Neuronal stem cell (in vitro differentiated cells): ENCODE results near the gene FLT1.

Source experiments
- DNase-seq: peaks from one replicate; pipeline ENCODE4 v3.0.0-alpha.2; 2013; ENCODE audit warnings: low spot score
- H2AFZ ChIP-seq: one replicate; pipeline ENCODE4 v1.6.1; 2013; ENCODE audit warnings: mild to moderate bottlenecking, low read length, inconsistent platforms
- H2AK5ac ChIP-seq: 2 replicates; pipeline ENCODE4 v1.6.1; 2013; ENCODE audit warnings: low read depth, mild to moderate bottlenecking, inconsistent platforms, low read length, moderate library complexity, mixed read lengths
- H2BK120ac ChIP-seq: 2 replicates; pipeline ENCODE4 v1.6.1; 2013; ENCODE audit warnings: low read depth, mild to moderate bottlenecking, inconsistent platforms, low read length, moderate library complexity, mixed read lengths
- H2BK12ac ChIP-seq: one replicate; pipeline ENCODE4 v1.6.1; 2013; ENCODE audit warnings: low read length, inconsistent platforms
- H2BK15ac ChIP-seq: 2 replicates; pipeline ENCODE4 v1.6.1; 2013; ENCODE audit warnings: mild to moderate bottlenecking, low read length, inconsistent platforms, mixed read lengths
- H2BK5ac ChIP-seq: one replicate; pipeline ENCODE4 v1.6.1; 2013; ENCODE audit warnings: inconsistent platforms, mild to moderate bottlenecking, low read length, moderate library complexity
- H3K14ac ChIP-seq: one replicate; pipeline ENCODE4 v1.6.1; 2013; ENCODE audit warnings: low read length, inconsistent platforms
- H3K18ac ChIP-seq: 2 replicates; pipeline ENCODE4 v1.6.1; 2013; ENCODE audit warnings: low read length, inconsistent platforms
- H3K23ac ChIP-seq: 2 replicates; pipeline ENCODE4 v1.6.1; 2013; ENCODE audit warnings: low read depth, mild to moderate bottlenecking, mixed read lengths, low read length, inconsistent platforms; ENCODE audit not compliant: poor library complexity
- H3K27ac ChIP-seq: replicated peaks from 3 replicates; pipeline ENCODE4 v1.5.1; 2013; ENCODE audit warnings: low read length, inconsistent platforms
- H3K27me3 ChIP-seq, 3 experiments: 2 replicates each; pipeline ENCODE4 v1.6.1; 2013; ENCODE audit warnings: low read length in 3 of 3, mild to moderate bottlenecking in 2 of 3, inconsistent platforms in 1 of 3, low read depth in 1 of 3, mixed read lengths in 1 of 3, moderate library complexity in 1 of 3; ENCODE audit not compliant: control insufficient read depth in 3 of 3, insufficient read depth in 3 of 3
- H3K36me3 ChIP-seq, 2 donors: replicated peaks in 1 of 2; 2 replicates each; pipeline ENCODE4 v1.6.1; 2013; ENCODE audit warnings: low read length in 2 of 2; ENCODE audit not compliant: control insufficient read depth in 2 of 2, insufficient read depth in 2 of 2
- H3K4ac ChIP-seq: 2 replicates; pipeline ENCODE4 v1.6.1; 2013; ENCODE audit warnings: inconsistent platforms, mild to moderate bottlenecking, low read length, moderate library complexity
- H3K4me1 ChIP-seq, 2 donors: 1 replicate in 1 of 2; 2 replicates in 1 of 2; pipeline ENCODE4 v1.6.1; 2013; ENCODE audit warnings: low read length in 2 of 2, low read depth in 1 of 2; ENCODE audit not compliant: control insufficient read depth in 2 of 2, insufficient read depth in 1 of 2
- H3K4me2 ChIP-seq: one replicate; pipeline ENCODE4 v1.6.1; 2013; ENCODE audit warnings: mild to moderate bottlenecking, low read length, inconsistent platforms; ENCODE audit not compliant: insufficient read depth, poor library complexity, severe bottlenecking
- H3K4me3 ChIP-seq, 2 donors: 2 replicates each; pipeline ENCODE4 v1.5.1; 2013; ENCODE audit warnings: low read length in 2 of 2, mild to moderate bottlenecking in 2 of 2, inconsistent platforms in 1 of 2, moderate library complexity in 1 of 2
- H3K79me1 ChIP-seq: one replicate; pipeline ENCODE4 v1.6.1; 2013; ENCODE audit warnings: low read depth, mild to moderate bottlenecking, inconsistent platforms, low read length, moderate library complexity
- H3K9ac ChIP-seq: one replicate; pipeline ENCODE4 v1.6.1; 2013; ENCODE audit warnings: mild to moderate bottlenecking, low read depth, low read length, inconsistent platforms; ENCODE audit not compliant: poor library complexity
- H3K9me3 ChIP-seq, 2 donors: replicated peaks in 1 of 2; 2 replicates each; pipeline versions ENCODE3 to v1.6.1; 2013; ENCODE audit warnings: low read length in 2 of 2, mild to moderate bottlenecking in 2 of 2, inconsistent platforms in 1 of 2, low read depth in 1 of 2, mixed read lengths in 1 of 2, moderate library complexity in 1 of 2; ENCODE audit not compliant: control insufficient read depth in 2 of 2, insufficient read depth in 1 of 2
- H4K8ac ChIP-seq: one replicate; pipeline ENCODE4 v1.6.1; 2013; ENCODE audit warnings: low read depth, mild to moderate bottlenecking, inconsistent platforms, low read length, moderate library complexity
- H4K91ac ChIP-seq: one replicate; pipeline ENCODE4 v1.6.1; 2013; ENCODE audit warnings: low read length, low read depth, mild to moderate bottlenecking, inconsistent platforms; ENCODE audit not compliant: poor library complexity
- WGBS, 2 donors: extraction: QIAGEN DNeasy Blood & Tissue Kit; methylation state at CpG; one replicate each; pipeline ENCODE4 v1.1.7; 2013; ENCODE audit warnings: missing lambda C conversion rate in 2 of 2, mixed read lengths in 1 of 2; ENCODE audit not compliant: insufficient read length in 2 of 2, insufficient replicate concordance in 1 of 2; ENCODE audit errors: extremely low coverage in 2 of 2; 5-methylcytosine and 5-hydroxymethylcytosine counted together

FLT1 gene

GRCh38 chr13:28424541-28424940 is 70.4 kb downstream of the FLT1 start:
- Histone ChIP-seq H3K4me1 (no peaks in the 10 kb centered on the region), H2BK120ac (no peak overlapping the region), H3K79me1 (no peaks in the 10 kb centered on the region), H3K18ac (no peak overlapping the region), H3K4ac (no peak overlapping the region), H4K91ac (no peak overlapping the region), H4K8ac (no peak overlapping the region), H3K27me3 (no peaks in the 10 kb centered on the region), H2AFZ (no peak overlapping the region), H3K14ac (no peak overlapping the region), H3K4me2 (no peak overlapping the region), H2AK5ac (no peak overlapping the region), H3K36me3 (no peaks in the 10 kb centered on the region), H2BK5ac (no peak overlapping the region), H3K4me3 (no peak overlapping the region), H2BK15ac (no peak overlapping the region), H2BK12ac (no peak overlapping the region), H3K27ac (no peak overlapping the region), H3K9me3 (no peaks in the 10 kb centered on the region), H3K23ac (no peak overlapping the region), H3K9ac (no peak overlapping the region)
- WGBS, 2 donors: no CpG with 5 or more reads among the region's 4 CpGs
- DNase-seq: no peak

GRCh38 chr13:28423010-28423409 is 71.9 kb downstream of the FLT1 start:
- Histone ChIP-seq H3K23ac (no peak overlapping the region), H4K91ac (no peak overlapping the region), H3K9me3 (no peaks in the 10 kb centered on the region), H2BK5ac (no peak overlapping the region), H3K18ac (no peak overlapping the region), H3K79me1 (no peaks in the 10 kb centered on the region), H3K36me3 (no peaks in the 10 kb centered on the region), H3K4me2 (no peak overlapping the region), H4K8ac (no peak overlapping the region), H3K4ac (no peak overlapping the region), H3K4me3 (no peak overlapping the region), H2BK120ac (no peak overlapping the region), H3K27ac (no peak overlapping the region), H3K9ac (no peak overlapping the region), H3K27me3 (no peaks in the 10 kb centered on the region), H2BK12ac (no peak overlapping the region), H2BK15ac (no peak overlapping the region), H3K14ac (no peak overlapping the region), H2AK5ac (no peak overlapping the region), H2AFZ (no peak overlapping the region), H3K4me1 (peaks cover 0 to under 1% of the 10 kb centered on the region in 2 donors)
- WGBS, 2 donors: no CpG with 5 or more reads among the region's 5 CpGs
- no peak for DNase-seq

GRCh38 chr13:28421676-28422410 is 73.1 kb downstream of the FLT1 start:
- Histone ChIP-seq H3K4me1 (peaks cover 0 to 2% of the 10 kb centered on the region in 2 donors), H3K4ac (no peak overlapping the region), H3K9ac (no peak overlapping the region), H2BK12ac (no peak overlapping the region), H2BK5ac (no peak overlapping the region), H3K23ac (no peak overlapping the region), H2BK15ac (no peak overlapping the region), H4K8ac (no peak overlapping the region), H4K91ac (no peak overlapping the region), H3K18ac (no peak overlapping the region), H3K27me3 (no peaks in the 10 kb centered on the region), H2BK120ac (no peak overlapping the region), H3K9me3 (no peaks in the 10 kb centered on the region), H3K14ac (no peak overlapping the region), H3K79me1 (no peaks in the 10 kb centered on the region), H3K27ac (no peak overlapping the region), H3K4me3 (no peak overlapping the region), H2AFZ (no peak overlapping the region), H2AK5ac (no peak overlapping the region), H3K4me2 (no peak overlapping the region), H3K36me3 (no peaks in the 10 kb centered on the region)
- WGBS, 2 donors: no CpG with 5 or more reads among the region's 7 CpGs
- DNase-seq: no peak

GRCh38 chr13:28420704-28421103 is 74.2 kb downstream of the FLT1 start:
- no peak overlapping the region for H2AFZ ChIP-seq
- no peaks in the 10 kb centered on the region for H3K79me1 ChIP-seq
- H2AK5ac ChIP-seq: no peak overlapping the region
- no peak overlapping the region for H4K91ac ChIP-seq
- H3K4me3 ChIP-seq: no peak overlapping the region
- no peak overlapping the region for H2BK5ac ChIP-seq
- no peak overlapping the region for H3K14ac ChIP-seq
- H3K4me1 ChIP-seq: peaks cover 0 to 2% of the 10 kb centered on the region in 2 donors
- H3K4ac ChIP-seq: no peak overlapping the region
- no peak overlapping the region for H3K9ac ChIP-seq
- H2BK15ac ChIP-seq: no peak overlapping the region
- no peak overlapping the region for H2BK120ac ChIP-seq
- H2BK12ac ChIP-seq: no peak overlapping the region
- H3K23ac ChIP-seq: no peak overlapping the region
- no peaks in the 10 kb centered on the region for H3K27me3 ChIP-seq
- H4K8ac ChIP-seq: no peak overlapping the region
- WGBS, 2 donors: no CpG with 5 or more reads among the region's 4 CpGs
- H3K9me3 ChIP-seq: no peaks in the 10 kb centered on the region
- no peak for DNase-seq
- H3K36me3 ChIP-seq: no peaks in the 10 kb centered on the region
- no peak overlapping the region for H3K18ac ChIP-seq
- no peak overlapping the region for H3K4me2 ChIP-seq
- H3K27ac ChIP-seq: no peak overlapping the region
